ENCODE results near the gene BABAM1.
A peak's percentile ranks its signal among the peaks of the same experiment; 100 is the strongest.

The BABAM1 gene

GRCh38 chr19:17327654-17328516, 60.6 kb downstream of the BABAM1 start:
- POLR2A ChIA-PET = interaction anchor here (0.6 kb wide), 3 partner anchors 613 to 1864 kb away, joined by 4 to 6 read pairs (median 5); no protein-coding TSS in a partner anchor
- CTCF ChIA-PET = interaction anchor here (1.1 kb wide), 1 partner anchor 58 kb away, joined by 3 read pairs; no protein-coding TSS in a partner anchor
- TF ChIP-seq CTCF (IDR thresholded peaks at IDR 0.05; ENCODE audit: control extremely low read depth, extremely low read depth, low read depth, missing control alignments) = no peak
- peak; percentile 81 for DNase-seq (ENCODE audit: extremely low spot score)

All from GM10248 (cell line).